ENCODE data around the gene DMRT2. TPM values are rescaled to one million over a fixed set of nuclear protein-coding genes. Genes with fewer than 3 reads are reported as not detected.

The DMRT2 gene
- total RNA-seq, 1 experiment from 2014 or later = not detected

DNA sequence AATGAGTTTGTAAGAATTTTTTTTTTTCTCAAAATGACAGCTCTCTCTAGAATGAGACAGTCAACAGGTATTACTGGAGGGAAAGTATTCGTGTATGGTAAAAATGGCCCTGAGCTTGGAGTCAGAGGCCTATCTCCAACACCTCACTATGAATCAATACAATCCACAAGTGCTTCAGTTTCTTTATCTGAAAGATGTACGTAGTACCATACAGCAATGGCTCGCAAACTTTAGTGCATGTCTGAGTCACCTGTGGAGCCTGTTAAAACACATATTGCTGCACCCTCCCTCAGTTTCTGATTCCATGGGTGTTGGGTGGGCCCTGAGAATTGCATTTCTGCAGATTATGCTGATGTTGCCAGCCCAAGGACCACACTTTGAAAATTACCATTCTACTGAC lies 44.6 kb downstream of the DMRT2 start:
- Histone ChIP-seq H3K4me1 (replicated peaks; ENCODE audit: insufficient read depth) (no peaks in the 10 kb centered on the region), H3K4me3 (no peak overlapping the region), H3K79me2 (ENCODE audit: low read depth) (no peaks in the 10 kb centered on the region), H3F3A (ENCODE audit: insufficient read depth, low read depth) (no peaks in the 10 kb centered on the region), H2AFZ (no peak overlapping the region), H3K9me2 (ENCODE audit: insufficient read depth) (no peaks in the 10 kb centered on the region), H3K9me3 (ENCODE audit: insufficient read depth, low read depth) (no peaks in the 10 kb centered on the region), H3K27me3 (ENCODE audit: insufficient read depth, low read depth) (0 out of 2 replicates have a peak, but pooled peaks cover 4% of the 10 kb centered on the region), H3K4me2 (no peak overlapping the region), H4K20me1 (ENCODE audit: insufficient read depth) (no peaks in the 10 kb centered on the region), H3K27ac (no peak overlapping the region), H3K36me3 (ENCODE audit: low read depth) (no peaks in the 10 kb centered on the region)
- ChIA-PET CTCF (no interaction called here), POLR2A (ENCODE audit: unreplicated experiment) (no interaction called here)
- TF ChIP-seq EZH2 (IDR thresholded peaks at IDR 0.05; ENCODE audit: low read depth) = no peak
- TF ChIP-seq, protein P1, sequence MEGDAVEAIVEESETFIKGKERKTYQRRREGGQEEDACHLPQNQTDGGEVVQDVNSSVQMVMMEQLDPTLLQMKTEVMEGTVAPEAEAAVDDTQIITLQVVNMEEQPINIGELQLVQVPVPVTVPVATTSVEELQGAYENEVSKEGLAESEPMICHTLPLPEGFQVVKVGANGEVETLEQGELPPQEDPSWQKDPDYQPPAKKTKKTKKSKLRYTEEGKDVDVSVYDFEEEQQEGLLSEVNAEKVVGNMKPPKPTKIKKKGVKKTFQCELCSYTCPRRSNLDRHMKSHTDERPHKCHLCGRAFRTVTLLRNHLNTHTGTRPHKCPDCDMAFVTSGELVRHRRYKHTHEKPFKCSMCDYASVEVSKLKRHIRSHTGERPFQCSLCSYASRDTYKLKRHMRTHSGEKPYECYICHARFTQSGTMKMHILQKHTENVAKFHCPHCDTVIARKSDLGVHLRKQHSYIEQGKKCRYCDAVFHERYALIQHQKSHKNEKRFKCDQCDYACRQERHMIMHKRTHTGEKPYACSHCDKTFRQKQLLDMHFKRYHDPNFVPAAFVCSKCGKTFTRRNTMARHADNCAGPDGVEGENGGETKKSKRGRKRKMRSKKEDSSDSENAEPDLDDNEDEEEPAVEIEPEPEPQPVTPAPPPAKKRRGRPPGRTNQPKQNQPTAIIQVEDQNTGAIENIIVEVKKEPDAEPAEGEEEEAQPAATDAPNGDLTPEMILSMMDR (conservative IDR thresholded peaks at IDR 0.05) = no peak
- no peak for DNase-seq
- BruUV-seq (replicated peaks) = no TSS peak
- intact Hi-C loops (cut with micrococcal nuclease; ENCODE audit: unreplicated experiment) = no loop called here

GRCh38 chr9:1096155-1096964 lies 46.2 kb downstream of the DMRT2 start:
- POLR2A ChIA-PET (ENCODE audit: unreplicated experiment) = no interaction called here
- no TSS peak for BruUV-seq (replicated peaks)
- no peak overlapping the region for H3K27ac ChIP-seq
- no peak overlapping the region for H2AFZ ChIP-seq
- DNase-seq = no peak
- H3K27me3 ChIP-seq (ENCODE audit: insufficient read depth, low read depth) = 0 out of 2 replicates have a peak, but pooled peaks cover 4% of the 10 kb centered on the region
- CTCF ChIA-PET = no interaction called here
- no peaks in the 10 kb centered on the region for H4K20me1 ChIP-seq (ENCODE audit: insufficient read depth)
- H3F3A ChIP-seq (ENCODE audit: insufficient read depth, low read depth) = no peaks in the 10 kb centered on the region
- H3K4me2 ChIP-seq = no peak overlapping the region
- no peaks in the 10 kb centered on the region for H3K9me3 ChIP-seq (ENCODE audit: insufficient read depth, low read depth)
- no peak overlapping the region for H3K4me3 ChIP-seq
- intact Hi-C loops (cut with micrococcal nuclease; ENCODE audit: unreplicated experiment) = no loop called here
- H3K9me2 ChIP-seq (ENCODE audit: insufficient read depth) = no peaks in the 10 kb centered on the region
- H3K79me2 ChIP-seq (ENCODE audit: low read depth) = no peaks in the 10 kb centered on the region
- H3K36me3 ChIP-seq (ENCODE audit: low read depth) = no peaks in the 10 kb centered on the region
- H3K4me1 ChIP-seq (replicated peaks; ENCODE audit: insufficient read depth) = no peaks in the 10 kb centered on the region
- TF ChIP-seq, protein P1 (conservative IDR thresholded peaks at IDR 0.05) = no peak
- TF ChIP-seq EZH2 (IDR thresholded peaks at IDR 0.05; ENCODE audit: low read depth) = no peak

DNA sequence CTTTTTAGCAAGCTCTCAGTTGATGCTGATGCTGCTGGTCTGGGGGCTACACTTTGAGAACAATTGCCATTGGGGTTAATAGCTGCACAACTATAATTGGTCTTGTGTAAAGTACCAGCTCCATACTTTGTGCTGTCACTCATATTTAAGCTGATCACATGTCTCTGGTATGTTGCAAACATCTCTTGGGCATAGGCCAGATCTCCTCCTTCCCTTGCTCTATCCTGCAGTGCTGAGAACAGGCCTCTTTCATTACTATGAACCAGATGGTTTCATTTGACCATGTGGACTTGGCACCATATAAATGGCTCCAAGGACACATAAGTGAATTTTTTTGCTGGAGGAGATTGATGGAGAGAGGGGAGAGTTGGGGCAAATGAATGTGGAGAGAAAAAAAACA lies 48.4 kb downstream of the DMRT2 start:
- intact Hi-C loops (cut with micrococcal nuclease; ENCODE audit: unreplicated experiment) = no loop called here
- BruUV-seq (replicated peaks) = no TSS peak
- Histone ChIP-seq H3K9me3 (ENCODE audit: insufficient read depth, low read depth) (no peaks in the 10 kb centered on the region), H3K27me3 (ENCODE audit: insufficient read depth, low read depth) (no peaks in the 10 kb centered on the region), H4K20me1 (ENCODE audit: insufficient read depth) (no peaks in the 10 kb centered on the region), H3F3A (ENCODE audit: insufficient read depth, low read depth) (no peaks in the 10 kb centered on the region), H3K9me2 (ENCODE audit: insufficient read depth) (no peaks in the 10 kb centered on the region), H3K36me3 (ENCODE audit: low read depth) (no peaks in the 10 kb centered on the region), H2AFZ (no peak overlapping the region), H3K27ac (no peak overlapping the region), H3K4me1 (replicated peaks; ENCODE audit: insufficient read depth) (no peaks in the 10 kb centered on the region), H3K79me2 (ENCODE audit: low read depth) (no peaks in the 10 kb centered on the region), H3K4me3 (no peak overlapping the region), H3K4me2 (no peak overlapping the region)
- TF ChIP-seq EZH2 (IDR thresholded peaks at IDR 0.05; ENCODE audit: low read depth) = no peak
- TF ChIP-seq, protein P1 (conservative IDR thresholded peaks at IDR 0.05) = no peak
- no peak for DNase-seq
- ChIA-PET POLR2A (ENCODE audit: unreplicated experiment) (no interaction called here), CTCF (no interaction called here)
